Spleen (tissue), 11 donors: ENCODE measurements around the gene JPH2. TPM values are rescaled to one million over a fixed set of nuclear protein-coding genes. Genes with fewer than 3 reads are reported as not detected.

Experiments
- DNase-seq: peaks from one replicate; pipeline ENCODE4 v3.0.0-alpha.2; 2020
- H3K27ac ChIP-seq, 8 donors: fragments of 200-600 bp; sonication (generic) in 7 of 8; 1 replicate in 4 of 8; 2 replicates in 4 of 8; pipeline versions ENCODE4 v1.5.0 to v1.8.0; 2016 to 2021; ENCODE audit warnings: inconsistent platforms in 4 of 8, mild to moderate bottlenecking in 4 of 8, moderate library complexity in 1 of 8
- H3K27me3 ChIP-seq, 7 donors: fragments of 200-600 bp; sonication (generic) in 6 of 7; replicated peaks in 1 of 7; 1 replicate in 4 of 7; 2 replicates in 3 of 7; pipeline versions ENCODE4 v1.5.0 to v1.8.0; 2016 to 2021; ENCODE audit warnings: inconsistent platforms in 3 of 7, mild to moderate bottlenecking in 1 of 7
- H3K36me3 ChIP-seq, 6 donors: fragments of 200-600 bp; sonication (generic) in 5 of 6; 1 replicate in 4 of 6; 2 replicates in 2 of 6; pipeline versions ENCODE4 v1.5.0 to v1.8.0; 2016 to 2021; ENCODE audit warnings: inconsistent platforms in 2 of 6
- H3K4me1 ChIP-seq, 6 donors: fragments of 200-600 bp; sonication (generic) in 5 of 6; 1 replicate in 3 of 6; 2 replicates in 3 of 6; pipeline versions ENCODE4 v1.5.0 to v1.8.0; 2016 to 2021; ENCODE audit warnings: inconsistent platforms in 3 of 6
- H3K4me3 ChIP-seq, 8 donors: fragments of 200-600 bp; sonication (generic) in 7 of 8; 1 replicate in 4 of 8; 2 replicates in 4 of 8; pipeline versions ENCODE4 v1.5.0 to v1.8.0; 2016 to 2021; ENCODE audit warnings: inconsistent platforms in 4 of 8, mild to moderate bottlenecking in 4 of 8, moderate library complexity in 2 of 8
- H3K9me3 ChIP-seq, 8 donors: fragments of 200-600 bp; sonication (generic) in 7 of 8; 1 replicate in 4 of 8; 2 replicates in 4 of 8; pipeline versions ENCODE4 v1.5.0 to v1.8.0; 2016 to 2021; ENCODE audit warnings: inconsistent platforms in 4 of 8
- POLR2A ChIP-seq, 3 donors: fragments of 450-650 bp; IDR thresholded peaks; one replicate each; pipeline ENCODE4 v1.5.1; 2017; ENCODE audit warnings: antibody characterized with exemption in 3 of 3, mild to moderate bottlenecking in 1 of 3
- POLR2AphosphoS5 ChIP-seq, 3 donors: sonication (generic); formaldehyde crosslinking; IDR thresholded peaks; one replicate each; pipeline ENCODE4 v1.5.1; 2017; ENCODE audit warnings: antibody characterized with exemption in 3 of 3
- WGBS, 5 donors: extraction: QIAGEN DNeasy Blood & Tissue Kit in 3 of 5; methylation state at CpG; one replicate each; pipeline versions ENCODE4 v1.1.5 to v1.1.7; 2013 to 2018; 5-methylcytosine and 5-hydroxymethylcytosine counted together
- intact Hi-C: fragments of 100-400 bp; cut with DNase I; formaldehyde crosslinking; loops from one replicate; pipeline ENCODE4 v1.15.0; 2023; ENCODE audit warnings: low total_unique reads
- polyA plus RNA-seq, 3 donors: library from polyadenylated mRNA; stranded (reverse); fragments of 200-250 nt; gene quantifications; one replicate each; pipeline ENCODE4 v1.2.1, GENCODE V29; 2013
- total RNA-seq, 7 donors: library from RNA; depleted of rRNA in 3 of 7; stranded (reverse); fragments of >200 nt in 3 of 7; fragmentation: NEBNext Ultra II Directional in 4 of 7; extraction: Animal tissue kit (Norgen Biotek cat#: 25700) in 4 of 7; gene quantifications; one replicate each; pipeline versions ENCODE4 v1.1.0 to v1.2.1, GENCODE V29; 2016 to 2021
- TF ChIP-seq, protein P1 (sequence below), 11 experiments: fragments of 200-600 bp in 7 of 11; fragments of 450-650 bp in 4 of 11; sonication (generic) in 4 of 11; IDR thresholded peaks in 8 of 11; conservative IDR thresholded peaks in 3 of 11; 1 replicate in 7 of 11; 2 replicates in 4 of 11; pipeline versions ENCODE4 v1.4.0 to v1.8.0; 2016 to 2021; ENCODE audit warnings: antibody characterized with exemption in 11 of 11, inconsistent platforms in 4 of 11, mild to moderate bottlenecking in 1 of 11
- donor health status: healthy with polysubstance abuse.
- donor health status: DM: no; HTN: no; CAD: no; lungs with moderate emphysema.
- donor health status: DM: no; HTN: no; CAD: no.
- donor health status: Bipolar disorder and iron deficiency.
- donor health status: healthy.
- donor health status: DM: no; HTN: no; CAD: no.
- donor health status: DM: yes; HTN: yes; CAD: no.

The JPH2 gene
- total and polyA plus RNA-seq, 10 donors = 0.50 to 4.4 (median 1.3) TPM

DNA sequence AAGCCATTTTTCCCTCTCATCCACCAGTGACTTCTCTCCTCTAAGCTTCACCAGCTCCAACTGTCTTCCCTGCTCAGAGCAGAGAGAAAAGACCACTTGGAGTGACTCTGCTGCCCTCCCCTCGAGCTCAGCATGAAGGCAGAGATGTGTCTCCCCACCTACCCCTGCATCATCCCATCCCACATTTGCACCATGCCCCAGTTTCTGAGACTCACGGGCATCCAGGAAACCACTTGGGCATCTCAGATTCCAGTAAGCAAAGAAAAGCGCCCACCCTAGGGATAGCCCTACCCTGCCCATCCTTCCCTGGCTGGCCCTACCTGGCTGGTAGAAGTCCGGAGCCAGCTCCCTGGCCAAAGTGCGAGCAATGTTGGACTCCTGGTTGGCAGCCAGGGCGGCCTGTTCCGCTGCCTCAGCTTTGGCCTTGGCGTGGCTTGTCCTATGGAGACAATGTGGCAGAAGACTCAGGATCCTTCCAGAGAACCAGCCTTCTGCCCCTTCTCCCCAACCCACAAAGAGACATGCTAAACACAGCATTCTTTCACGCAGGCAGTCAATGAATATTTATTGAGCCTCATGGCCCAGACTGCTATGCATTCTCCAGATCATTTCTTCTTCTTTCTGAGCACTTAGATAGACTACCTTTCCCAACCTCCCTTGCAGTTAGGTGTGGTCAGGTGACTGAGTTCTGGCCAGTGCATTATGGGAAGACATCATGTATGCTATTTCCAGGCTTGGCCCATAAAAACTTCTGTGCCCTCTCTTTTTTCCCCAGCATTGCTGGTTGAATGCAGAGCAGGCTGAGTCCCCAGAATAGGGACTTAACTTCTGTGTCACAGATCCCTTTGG, 68.6 kb downstream of the JPH2 start:
- intact Hi-C loops = loop anchor here (5.0 kb wide), 1 partner anchor 69 kb away; the partner anchor contains the start of gene JPH2
- no peak overlapping the region for H3K27ac ChIP-seq
- no peaks in the 10 kb centered on the region for H3K9me3 ChIP-seq
- 75 to 93% (median 88%) methylated on average over 5 to 9 of the region's 9 CpGs for WGBS, 5 donors
- peaks cover 0 to 11% (median 5%) of the 10 kb centered on the region in 6 donors for H3K4me1 ChIP-seq
- DNase-seq = peak; percentile 47
- H3K27me3 ChIP-seq = peaks cover 0 to 48% (median 17%) of the 10 kb centered on the region in 7 donors
- TF ChIP-seq POLR2A (IDR thresholded peaks at IDR 0.05) (no peak), POLR2AphosphoS5 (IDR thresholded peaks at IDR 0.05) (no peak)
- TF ChIP-seq, protein P1, sequence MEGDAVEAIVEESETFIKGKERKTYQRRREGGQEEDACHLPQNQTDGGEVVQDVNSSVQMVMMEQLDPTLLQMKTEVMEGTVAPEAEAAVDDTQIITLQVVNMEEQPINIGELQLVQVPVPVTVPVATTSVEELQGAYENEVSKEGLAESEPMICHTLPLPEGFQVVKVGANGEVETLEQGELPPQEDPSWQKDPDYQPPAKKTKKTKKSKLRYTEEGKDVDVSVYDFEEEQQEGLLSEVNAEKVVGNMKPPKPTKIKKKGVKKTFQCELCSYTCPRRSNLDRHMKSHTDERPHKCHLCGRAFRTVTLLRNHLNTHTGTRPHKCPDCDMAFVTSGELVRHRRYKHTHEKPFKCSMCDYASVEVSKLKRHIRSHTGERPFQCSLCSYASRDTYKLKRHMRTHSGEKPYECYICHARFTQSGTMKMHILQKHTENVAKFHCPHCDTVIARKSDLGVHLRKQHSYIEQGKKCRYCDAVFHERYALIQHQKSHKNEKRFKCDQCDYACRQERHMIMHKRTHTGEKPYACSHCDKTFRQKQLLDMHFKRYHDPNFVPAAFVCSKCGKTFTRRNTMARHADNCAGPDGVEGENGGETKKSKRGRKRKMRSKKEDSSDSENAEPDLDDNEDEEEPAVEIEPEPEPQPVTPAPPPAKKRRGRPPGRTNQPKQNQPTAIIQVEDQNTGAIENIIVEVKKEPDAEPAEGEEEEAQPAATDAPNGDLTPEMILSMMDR (IDR thresholded peaks at IDR 0.05 in 8 of 11, conservative IDR thresholded peaks at IDR 0.05 in 3 of 11) = no peak
- H3K4me3 ChIP-seq = no peak overlapping the region
- no peaks in the 10 kb centered on the region for H3K36me3 ChIP-seq

- no peaks in the 10 kb centered on the region for H3K9me3 ChIP-seq
- peaks cover 0 to 11% (median 5%) of the 10 kb centered on the region in 6 donors for H3K4me1 ChIP-seq
- TF ChIP-seq, protein P1 (IDR thresholded peaks at IDR 0.05 in 8 of 11, conservative IDR thresholded peaks at IDR 0.05 in 3 of 11) = no peak
- no peak for TF ChIP-seq POLR2AphosphoS5 (IDR thresholded peaks at IDR 0.05)
- no peak for TF ChIP-seq POLR2A (IDR thresholded peaks at IDR 0.05)
- H3K36me3 ChIP-seq = no peaks in the 10 kb centered on the region
- peaks cover 0 to 45% (median 17%) of the 10 kb centered on the region in 7 donors for H3K27me3 ChIP-seq
- H3K27ac ChIP-seq = no peak overlapping the region
- intact Hi-C loops = loop anchor here (5.0 kb wide), 1 partner anchor 70 kb away; the partner anchor contains the start of gene JPH2
- peak; percentile 32 for DNase-seq
- H3K4me3 ChIP-seq = no peak overlapping the region
- 76 to 89% (median 79%) methylated on average over 8 of the region's 8 CpGs for WGBS, 5 donors
Measured at GRCh38 chr20:44117296-44118184, 69.4 kb downstream of the JPH2 start.

DNA sequence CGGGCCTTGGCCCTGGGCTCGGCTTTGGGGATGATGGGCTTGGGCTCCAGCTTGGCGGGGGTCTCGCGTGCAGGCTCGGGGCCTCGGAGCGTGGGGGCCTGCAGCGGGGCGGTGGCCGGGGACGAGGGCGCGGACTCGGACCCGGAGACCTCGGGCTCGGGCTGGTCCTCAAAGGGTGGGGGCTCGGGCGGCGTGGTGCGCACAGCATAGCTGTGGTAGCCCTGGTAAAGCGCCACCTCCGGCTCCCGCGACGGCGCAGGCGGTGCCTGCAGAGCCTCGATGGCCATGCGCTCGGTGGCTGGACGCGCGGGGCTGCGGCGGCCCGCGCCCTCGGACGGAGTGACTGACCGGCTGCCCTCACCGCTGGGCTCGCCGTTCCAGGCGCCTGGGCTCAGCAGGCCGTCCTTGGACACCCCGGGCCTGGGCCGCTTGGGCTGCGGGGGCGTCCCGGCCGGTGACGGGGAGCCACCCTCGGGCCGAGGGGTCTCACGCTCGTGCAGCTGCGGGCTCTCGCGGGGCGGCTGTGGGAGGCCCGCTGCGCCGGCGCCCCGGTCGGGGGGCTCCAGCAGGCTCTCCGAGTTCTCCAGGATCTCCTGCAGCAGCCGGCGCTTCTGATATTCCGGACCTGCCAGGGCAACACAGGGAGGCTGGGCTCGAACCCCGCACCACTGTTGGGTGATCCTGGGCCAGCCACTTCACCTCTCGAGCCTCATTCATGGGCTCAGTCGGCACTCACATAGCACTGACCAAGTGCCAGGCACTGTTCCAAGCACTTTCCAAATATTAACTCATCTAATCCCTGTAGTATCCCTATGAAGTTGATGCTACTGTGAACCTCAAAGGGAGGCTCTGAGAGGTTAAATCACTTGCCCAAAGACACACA, 71.0 kb downstream of the JPH2 start:
- H3K9me3 ChIP-seq = no peaks in the 10 kb centered on the region
- DNase-seq = peak; percentile 57
- H3K27ac ChIP-seq = no peak overlapping the region
- no peak overlapping the region for H3K4me3 ChIP-seq
- intact Hi-C loops = loop anchor here (5.0 kb wide), 1 partner anchor 71 kb away; the partner anchor contains the start of gene JPH2
- WGBS, 5 donors = 29 to 71% (median 34%) methylated on average over 4 to 76 of the region's 76 CpGs
- no peak for TF ChIP-seq POLR2AphosphoS5 (IDR thresholded peaks at IDR 0.05)
- TF ChIP-seq POLR2A (IDR thresholded peaks at IDR 0.05) = no peak
- TF ChIP-seq, protein P1 (IDR thresholded peaks at IDR 0.05 in 8 of 11, conservative IDR thresholded peaks at IDR 0.05 in 3 of 11) = no peak
- peaks cover 0 to 39% (median 17%) of the 10 kb centered on the region in 7 donors for H3K27me3 ChIP-seq
- H3K36me3 ChIP-seq = no peaks in the 10 kb centered on the region
- H3K4me1 ChIP-seq = peaks cover 0 to 11% (median 5%) of the 10 kb centered on the region in 6 donors
